Urothelium cell line (cell line): ENCODE data around the gene SRL.

Experiments
- DNase-seq: peaks from one replicate; pipeline ENCODE4 v3.0.0; 2011; ENCODE audit warnings: low spot score, mixed read lengths
- FAIRE-seq: peaks from 2 replicates; lab custom pipeline; 2011; peaks lifted over from hg19 to GRCh38; lab: Jason Lieb, UNC

SRL gene

DNA sequence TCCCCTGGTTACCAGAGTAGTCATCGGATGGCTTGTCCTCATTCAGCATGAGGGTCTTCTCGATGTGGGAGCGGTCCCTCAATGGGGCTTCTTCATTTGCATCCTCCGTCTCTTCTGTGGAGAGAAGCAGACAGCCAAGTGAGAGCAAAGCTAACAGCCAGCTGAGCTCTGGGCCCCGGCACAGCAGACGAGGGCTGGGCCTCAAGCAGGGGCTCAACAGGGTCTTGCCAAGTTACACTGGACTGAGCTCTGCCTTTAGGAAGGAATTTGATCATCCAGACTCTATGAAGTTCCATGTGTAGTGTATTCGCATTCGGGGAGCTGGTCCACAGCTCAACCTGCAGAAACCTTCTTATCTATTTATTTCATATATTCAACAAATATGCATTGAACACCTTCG lies 37.4 kb downstream of the SRL start:
- FAIRE-seq (no peak), DNase-seq (no peak)

DNA sequence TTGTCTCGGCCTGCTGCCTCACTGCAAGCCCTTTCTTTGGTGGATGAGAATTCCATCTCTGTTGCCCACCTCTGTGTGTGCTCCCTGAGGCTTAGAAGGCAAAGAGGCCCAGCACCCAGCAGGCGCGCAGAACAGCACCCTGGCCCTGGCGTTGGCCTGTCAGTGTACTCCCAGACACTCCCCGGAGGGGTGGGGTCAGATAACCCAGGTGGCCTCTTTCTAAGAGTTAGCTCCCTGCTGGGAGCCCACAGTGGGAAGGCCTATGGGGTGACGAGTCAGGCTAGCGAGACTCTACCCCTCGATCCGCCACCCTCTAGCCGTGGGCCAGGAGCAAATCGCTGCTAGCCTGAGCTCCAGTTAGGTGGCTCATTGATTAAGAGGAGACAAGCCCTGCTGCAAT lies 38.1 kb downstream of the SRL start:
- no peak for FAIRE-seq
- DNase-seq, result no peak

DNA sequence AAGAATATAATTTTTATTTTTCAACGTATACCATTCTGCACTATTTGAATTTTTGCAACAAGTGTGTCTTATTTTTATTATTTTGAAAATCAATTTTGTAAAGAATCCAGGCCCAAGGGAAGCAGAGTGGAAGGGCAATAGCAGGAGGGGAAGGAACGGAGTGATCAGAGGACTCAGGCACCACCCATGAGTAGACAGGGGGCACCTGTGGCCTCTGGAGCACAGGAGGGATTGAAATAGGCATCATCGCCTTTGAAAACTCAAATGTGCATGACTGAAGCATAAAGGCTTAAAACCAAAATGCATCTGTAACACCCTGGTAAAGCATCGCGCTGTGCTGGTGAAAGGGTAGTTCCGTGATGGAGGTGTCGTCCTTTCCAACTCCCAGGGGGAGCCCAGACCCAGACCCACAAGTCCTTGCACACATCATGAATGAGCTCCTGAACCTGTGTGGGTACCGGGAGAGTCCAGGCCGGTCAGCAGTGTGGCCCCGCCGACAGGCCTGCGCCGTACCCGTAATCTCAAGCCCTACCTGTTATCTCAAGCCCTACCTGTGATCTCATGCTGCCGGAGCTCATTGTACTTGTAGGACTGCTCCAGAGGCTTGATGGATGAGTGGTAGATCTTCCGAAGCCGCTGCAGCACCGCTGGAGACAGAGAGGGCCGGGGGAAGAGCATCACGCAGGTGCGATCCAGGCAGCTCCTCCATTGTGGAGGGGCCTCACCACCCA lies 39.1 kb downstream of the SRL start:
- FAIRE-seq, result no peak
- DNase-seq, result no peak

- FAIRE-seq (no peak), DNase-seq (no peak)
Observed at GRCh38 chr16:4200781-4201137, 41.1 kb downstream of the SRL start.

DNA sequence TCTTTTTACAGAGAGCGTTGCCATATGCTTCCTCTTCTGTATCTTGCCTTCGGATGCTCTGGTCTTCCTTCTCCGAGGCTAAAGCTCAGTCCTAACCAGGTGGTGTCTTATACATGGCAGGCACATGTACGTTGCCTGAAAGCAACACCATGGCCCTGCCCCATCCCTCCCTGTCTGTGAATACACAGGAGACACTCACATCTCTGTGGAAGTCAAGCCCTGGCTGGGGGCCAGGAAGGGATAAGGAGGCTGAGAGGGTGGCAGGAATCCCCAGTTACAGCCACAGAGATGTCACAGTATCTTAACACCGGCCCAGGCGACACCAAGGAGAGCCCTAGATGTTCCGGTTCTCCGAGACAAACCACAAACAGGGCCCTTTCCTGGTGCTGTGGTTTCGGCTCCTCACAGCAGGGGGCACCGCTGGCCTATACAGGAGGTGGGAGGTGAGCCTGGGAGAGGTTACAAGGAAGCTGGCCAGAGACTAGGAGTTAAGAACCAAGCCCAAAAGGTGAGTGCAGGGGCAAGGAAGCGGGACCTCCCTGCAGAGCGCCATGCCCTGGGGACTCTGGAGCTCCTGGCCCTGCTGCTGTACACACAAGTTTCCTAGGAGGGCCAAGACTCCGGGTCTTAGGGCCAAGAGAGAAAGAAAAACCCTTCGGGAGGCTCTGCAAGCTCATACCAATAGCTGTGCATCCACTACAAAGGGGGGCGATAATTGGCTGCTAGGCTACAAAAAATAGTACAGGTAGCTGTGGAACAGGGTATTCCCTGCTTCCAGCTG lies 41.7 kb downstream of the SRL start:
- FAIRE-seq (no peak), DNase-seq (peak; percentile 66)

DNA sequence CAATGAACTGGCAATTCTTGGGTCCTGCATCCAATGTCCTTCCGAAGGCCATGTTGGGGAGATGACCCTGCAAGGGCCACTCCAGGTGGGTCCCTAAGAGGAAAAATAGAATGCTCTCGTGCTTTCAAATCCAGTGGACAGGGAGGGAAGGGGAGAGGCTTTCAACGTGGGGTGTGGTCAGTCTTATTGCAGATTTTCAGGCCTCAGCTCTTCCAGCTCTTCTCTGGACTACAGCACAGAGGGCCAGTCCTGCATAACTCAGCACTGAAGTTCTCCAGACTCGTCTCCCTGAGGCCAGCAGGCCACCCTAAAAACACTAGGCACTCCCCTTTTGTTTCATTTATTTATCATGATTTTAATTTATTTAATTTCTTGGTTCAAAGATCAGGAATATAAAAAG lies 43.1 kb downstream of the SRL start:
- no peak for FAIRE-seq
- DNase-seq, result no peak

DNA sequence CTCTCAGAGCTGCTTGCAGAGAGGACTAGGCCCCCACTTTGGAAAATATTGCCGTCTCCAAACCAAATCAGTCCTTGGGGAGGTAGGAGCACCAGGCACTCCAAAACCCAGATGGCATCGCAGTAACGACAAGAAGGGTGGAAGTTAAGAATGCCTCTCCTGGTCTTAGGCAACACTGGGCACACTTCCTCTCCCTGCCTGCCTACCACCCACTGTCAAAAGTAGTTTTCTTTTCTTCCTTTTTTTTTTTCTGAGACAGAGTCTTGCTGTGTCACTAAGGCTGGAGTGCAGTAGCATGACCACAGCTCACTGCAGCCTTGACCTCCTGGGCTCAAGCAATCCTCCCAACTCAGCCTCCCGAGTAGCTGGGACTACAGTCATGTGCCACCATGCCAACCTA lies 47.2 kb downstream of the SRL start:
- FAIRE-seq, result no peak
- no peak for DNase-seq

DNA sequence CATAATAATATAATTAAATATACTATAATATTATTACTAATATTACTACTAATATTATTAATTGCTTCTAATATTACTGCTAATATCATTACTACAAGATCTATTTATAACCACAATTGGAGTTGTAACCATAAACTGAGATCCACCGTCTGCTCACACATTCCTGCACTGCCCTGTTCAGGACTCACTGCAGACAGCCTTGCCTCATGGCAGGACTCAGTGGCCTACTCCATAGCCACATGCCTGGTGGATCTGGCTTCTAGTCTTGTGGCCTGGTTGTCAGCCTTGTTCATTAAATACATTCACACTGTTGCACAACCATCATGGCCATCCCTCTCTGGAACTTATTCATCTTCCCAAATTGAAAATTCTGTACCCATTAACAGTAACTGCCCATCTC lies 48.0 kb downstream of the SRL start:
- DNase-seq (no peak), FAIRE-seq (no peak)

- DNase-seq, result no peak
- FAIRE-seq, result no peak
Observed at GRCh38 chr16:4192206-4192605, 49.7 kb downstream of the SRL start.

DNA sequence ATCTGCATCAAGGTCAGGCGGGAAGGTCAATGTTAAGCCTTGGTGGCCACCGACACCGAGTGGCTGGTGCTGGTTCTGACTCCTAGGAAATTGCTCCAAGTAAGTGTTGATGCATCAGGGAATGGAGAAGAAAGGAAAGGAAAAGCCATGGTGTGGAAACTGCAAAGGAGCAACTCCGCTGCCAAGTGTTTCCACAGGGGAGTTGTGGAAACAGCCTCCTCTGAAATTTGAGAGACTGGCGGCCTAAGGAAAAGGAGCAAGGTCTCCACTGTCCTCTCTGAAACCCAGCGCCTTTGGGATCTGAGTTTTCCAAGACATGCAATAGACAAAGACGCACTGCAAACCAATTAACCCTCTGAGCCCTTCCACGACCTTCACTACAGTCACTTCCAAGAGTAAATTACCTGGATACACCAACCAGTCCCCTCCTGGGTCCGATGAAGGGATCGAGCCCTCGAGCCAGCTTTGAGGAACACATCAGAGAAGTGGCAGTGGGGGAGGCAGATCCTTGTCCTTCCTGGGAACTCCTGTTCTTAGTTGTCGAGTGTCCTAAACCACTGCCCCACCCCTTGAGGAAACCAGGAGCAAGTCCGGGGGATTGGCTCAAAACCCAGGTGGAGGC lies 51.1 kb downstream of the SRL start:
- FAIRE-seq (no peak), DNase-seq (no peak)

DNA sequence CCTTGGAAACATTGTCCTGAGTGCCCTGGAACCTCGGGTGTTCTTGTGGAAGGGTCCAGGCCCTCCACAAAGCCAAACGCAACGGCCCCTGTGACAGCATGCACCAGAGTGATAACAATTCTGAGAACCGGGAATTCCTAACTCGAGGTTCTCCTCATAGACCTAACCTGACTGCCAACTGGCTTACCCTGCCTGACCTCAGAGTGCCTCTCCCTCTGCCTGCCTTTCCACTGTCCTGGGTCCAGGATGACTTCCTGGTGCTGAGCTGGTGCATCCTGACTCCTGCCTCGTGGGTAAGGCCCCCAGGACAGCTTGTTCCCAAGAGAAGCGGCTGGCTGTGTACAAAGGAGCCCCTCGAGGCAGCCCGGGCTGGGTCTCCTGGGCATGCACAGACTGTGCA lies 51.8 kb downstream of the SRL start:
- FAIRE-seq (no peak), DNase-seq (no peak)

- no peak for DNase-seq
- no peak for FAIRE-seq
Observed at GRCh38 chr16:4184038-4184702, 57.7 kb downstream of the SRL start.

DNA sequence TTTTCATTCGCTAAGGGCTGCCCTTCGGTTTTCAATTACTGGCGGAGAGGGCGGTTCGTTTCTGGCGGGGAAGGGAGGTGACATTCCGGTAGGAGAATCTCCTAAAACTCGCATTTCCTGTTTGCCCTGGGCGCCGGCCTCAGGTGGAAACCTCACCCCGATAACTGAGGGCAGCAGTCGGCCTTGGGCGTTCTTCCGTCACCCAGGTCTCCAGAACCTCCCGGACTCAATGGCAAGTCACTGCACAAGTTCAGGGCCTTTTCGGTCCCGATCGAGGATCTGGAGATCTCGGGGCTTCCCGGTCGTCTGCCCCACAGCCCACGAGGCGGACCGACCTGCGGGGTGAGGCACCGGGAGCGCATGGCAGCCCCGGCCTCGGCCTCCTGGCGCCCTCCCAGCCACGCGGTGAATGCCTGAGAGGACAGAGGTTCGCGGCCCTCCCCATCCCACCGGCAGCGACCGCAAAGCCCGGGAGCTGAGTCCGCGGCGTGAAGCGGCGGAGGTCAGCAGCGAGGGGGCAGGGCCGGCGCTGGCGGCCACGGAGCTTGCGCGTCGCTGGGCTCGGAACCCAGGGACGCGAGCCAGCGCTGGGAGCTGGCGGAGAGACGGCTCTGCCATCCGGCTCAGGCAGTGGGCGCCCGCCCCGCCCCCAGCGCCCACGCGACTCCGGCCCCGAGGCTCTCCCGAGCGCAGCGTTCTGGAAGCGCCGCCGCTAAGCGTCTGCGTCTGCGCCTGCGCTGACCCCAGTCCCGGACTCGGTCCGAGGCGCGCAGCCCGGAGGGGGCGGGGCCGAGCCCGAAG lies 58.4 kb downstream of the SRL start:
- peak; percentile 93 for FAIRE-seq

DNA sequence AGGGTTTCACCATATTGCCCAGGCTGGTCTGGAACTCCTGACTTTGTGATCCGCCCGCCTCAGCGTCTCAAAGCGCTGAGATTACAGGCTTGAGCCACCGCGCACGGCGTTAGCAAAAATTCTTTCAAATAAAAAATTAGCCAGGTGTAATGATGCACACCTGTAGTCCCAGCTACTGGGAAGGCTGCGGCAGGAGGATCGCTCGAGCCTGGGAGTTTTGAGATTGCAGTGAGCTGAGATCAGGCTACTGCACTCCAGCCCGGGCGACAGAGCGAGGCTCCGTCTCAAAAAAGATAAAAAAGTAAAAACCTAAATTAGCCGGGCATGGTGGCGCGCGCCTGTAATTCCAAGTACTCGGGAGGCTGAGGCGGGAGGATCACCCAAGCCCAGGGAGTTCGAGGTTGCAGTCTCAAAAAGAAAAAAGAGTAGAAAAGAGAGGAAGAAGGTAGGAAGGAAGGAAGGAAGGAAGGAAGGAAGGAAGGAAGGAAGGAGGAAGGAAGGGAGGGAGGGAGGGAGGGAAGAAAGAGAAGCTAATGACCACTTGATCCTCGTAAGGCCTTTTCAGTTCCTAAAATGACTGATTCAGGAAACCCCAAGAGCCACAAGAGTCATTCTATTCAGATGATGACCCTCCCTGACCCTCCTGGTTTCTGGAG lies 59.2 kb downstream of the SRL start:
- FAIRE-seq, result no peak
- no peak for DNase-seq

More for the DNA sequence above, 58.4 kb downstream of the SRL start:
- DNase-seq, result peak; percentile 100

- FAIRE-seq (no peak), DNase-seq (no peak)
Observed at GRCh38 chr16:4180511-4180910, 61.4 kb downstream of the SRL start.

- DNase-seq (no peak), FAIRE-seq (no peak)
Observed at GRCh38 chr16:4179763-4180260, 62.1 kb downstream of the SRL start.

DNA sequence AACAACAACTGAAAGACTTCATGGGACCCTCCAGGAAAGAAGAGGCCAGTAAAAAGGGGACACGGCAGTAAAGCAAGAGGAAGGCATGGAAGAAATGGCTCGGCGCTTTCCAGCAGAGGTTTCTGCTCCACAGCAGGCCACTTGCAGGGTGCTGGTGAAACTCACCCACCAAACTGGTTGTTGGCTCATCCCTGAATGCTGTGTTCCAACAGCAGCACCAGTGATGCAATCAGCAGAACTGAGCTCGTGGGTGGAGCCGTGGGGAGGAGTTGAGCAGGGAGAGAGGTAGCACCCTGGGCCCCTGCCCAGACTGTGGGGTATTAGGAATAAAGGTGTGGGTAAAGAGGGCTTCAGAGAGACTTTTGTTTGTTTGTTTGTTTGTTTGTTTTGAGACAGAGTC lies 62.9 kb downstream of the SRL start:
- FAIRE-seq (no peak), DNase-seq (no peak)

DNA sequence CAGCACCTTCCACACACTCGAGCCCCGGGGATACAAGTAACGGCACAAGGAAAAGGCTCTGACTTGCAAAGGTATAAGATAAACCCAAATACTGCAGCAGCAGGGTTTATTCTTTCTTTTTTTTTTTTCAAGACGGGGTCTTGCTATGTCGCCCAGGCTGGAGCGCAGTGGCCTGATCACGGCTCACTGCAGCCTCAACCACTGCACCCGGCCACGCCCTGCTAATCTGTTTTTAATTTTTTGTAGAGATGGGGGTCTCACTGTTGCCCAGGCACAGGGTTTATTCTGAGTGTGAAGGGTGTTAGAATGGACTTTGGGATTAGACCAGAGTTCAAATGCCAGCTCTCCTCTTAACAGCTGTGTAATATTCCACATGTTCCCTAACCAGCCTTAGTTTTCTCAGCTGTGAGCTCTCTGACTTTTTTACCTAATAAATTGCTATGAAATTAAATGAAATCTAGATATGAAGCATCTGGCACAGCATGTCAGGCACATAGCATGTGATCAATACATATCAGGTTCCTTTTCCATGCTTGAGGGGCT lies 63.3 kb downstream of the SRL start:
- FAIRE-seq, result no peak
- DNase-seq, result no peak

DNA sequence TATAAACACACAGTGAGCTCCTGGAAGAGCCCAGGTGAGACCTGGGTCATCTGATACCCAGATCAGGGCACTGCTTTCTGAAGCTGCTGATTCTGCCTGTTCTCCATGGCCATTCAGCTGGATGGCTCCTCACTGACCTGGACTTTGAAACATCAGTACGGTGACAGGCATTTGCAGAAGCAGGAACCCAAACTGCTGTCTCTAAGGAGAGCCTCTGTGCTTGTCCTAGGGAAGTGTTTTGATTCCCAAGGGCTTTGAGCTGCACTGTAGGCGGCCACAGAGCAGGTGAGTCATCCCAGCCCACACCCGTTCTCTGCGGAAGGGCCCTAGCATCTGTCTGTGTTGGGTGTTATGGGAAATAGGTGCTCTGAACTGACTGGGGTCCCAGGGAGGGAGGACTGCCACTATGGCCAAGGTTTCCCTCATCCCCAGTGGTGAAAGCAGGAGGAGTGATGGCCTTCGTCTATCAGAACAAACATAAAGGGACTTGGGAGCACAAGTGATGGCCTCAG lies 64.9 kb downstream of the SRL start:
- FAIRE-seq, result peak; percentile 56
- peak; percentile 90 for DNase-seq

DNA sequence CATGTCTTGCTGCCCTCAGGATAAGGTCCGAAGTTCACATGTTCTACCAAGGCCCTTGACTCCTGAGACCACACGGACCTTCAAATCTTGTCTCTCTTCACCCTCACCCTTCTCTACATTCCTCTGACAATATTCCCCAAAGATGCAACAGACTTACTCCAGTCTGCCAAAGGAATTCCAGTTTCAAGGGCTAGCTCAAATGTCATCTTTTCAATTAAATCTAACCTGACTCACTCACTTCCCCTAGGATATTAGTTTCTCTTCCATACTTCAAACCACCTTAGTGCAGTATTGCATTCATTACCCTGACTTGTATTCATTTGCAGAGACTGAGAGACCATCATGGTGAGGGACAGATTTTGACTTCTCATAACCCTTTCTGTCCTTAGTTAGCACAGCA lies 66.0 kb downstream of the SRL start:
- FAIRE-seq, result no peak

More for the DNA sequence above, 66.0 kb downstream of the SRL start:
- no peak for DNase-seq
